ENCODE data around the gene SHROOM1. TPM values are rescaled to one million over a fixed set of nuclear protein-coding genes. Genes with fewer than 3 reads are reported as not detected.

SHROOM1 gene
- total RNA-seq, 4 donors from 2014 or later = 7.0 to 17.0 (median 9.1) TPM

DNA sequence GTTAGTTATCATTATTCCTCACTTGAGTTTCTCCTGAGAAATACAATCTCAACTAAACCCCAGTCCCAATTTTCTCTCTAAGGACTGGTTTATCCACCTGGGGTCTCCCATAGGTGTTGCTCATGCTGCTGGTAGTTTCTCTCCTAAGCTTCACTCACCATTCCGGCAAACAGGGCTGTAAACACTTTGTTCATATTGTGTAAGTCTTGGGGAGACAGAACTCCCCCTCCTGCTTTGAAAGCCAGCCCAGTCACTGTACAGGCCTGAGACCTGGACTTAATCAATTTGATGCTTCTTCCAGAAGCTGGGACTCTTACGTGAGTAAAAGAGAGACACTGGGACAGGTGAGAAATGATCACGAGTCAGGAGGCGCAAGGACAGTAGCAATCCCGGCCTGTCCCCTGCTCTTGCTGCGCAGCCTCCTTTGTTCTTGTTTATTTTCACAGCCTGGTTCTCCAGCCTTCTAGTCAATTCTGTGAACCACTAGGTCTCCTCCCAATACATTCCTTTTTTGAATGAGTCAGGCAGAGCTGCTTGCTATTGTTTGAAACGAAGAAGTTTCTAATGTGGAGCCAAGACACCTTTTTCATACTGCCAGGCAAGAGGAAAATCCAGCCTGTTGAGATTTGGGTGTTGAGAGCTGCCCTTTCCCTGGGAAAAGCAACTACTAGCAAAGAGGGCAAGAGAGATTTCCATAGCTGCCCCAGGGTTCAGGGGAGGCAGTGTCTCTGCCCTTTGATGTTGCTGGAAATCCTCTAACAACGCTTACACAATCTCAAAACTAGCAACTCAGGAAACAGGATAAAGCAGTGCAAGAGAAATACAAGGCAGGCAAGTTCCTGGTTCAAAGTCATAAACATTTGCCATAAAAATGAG, 9.2 kb upstream of the SHROOM1 start:
- no peak for TF ChIP-seq CTCF (IDR thresholded peaks at IDR 0.05)
- no peak for DNase-seq (ENCODE audit: low spot score)
- ATAC-seq (ENCODE audit: low FRiP score) = peak; percentile 60

GRCh38 chr5:132838516-132839282, 8.3 kb upstream of the SHROOM1 start:
- TF ChIP-seq CTCF (IDR thresholded peaks at IDR 0.05) = no peak
- DNase-seq (ENCODE audit: low spot score) (no peak), ATAC-seq (ENCODE audit: low FRiP score) (no peak)

DNA sequence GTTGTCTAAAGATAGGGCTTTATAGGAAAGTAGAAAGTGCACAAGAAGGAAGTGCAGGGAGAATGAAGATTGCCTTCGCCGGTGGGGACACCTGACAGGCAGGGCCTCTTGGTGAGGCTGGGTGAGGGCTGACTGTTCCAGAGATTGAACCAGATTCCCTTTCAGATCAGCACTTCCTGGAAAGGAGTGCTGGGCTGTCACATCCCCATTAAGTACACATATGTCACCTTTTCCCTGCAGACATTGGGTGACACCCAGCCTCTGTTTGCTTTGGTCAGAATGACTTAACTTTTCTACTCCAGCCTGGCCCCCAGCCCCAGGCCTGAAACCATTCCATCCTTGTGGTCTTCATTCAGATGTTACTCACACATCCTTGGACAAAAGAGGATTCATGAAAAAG, 7.4 kb upstream of the SHROOM1 start:
- no peak for TF ChIP-seq CTCF (IDR thresholded peaks at IDR 0.05)
- ATAC-seq (ENCODE audit: low FRiP score) (no peak), DNase-seq (ENCODE audit: low spot score) (no peak)

- DNase-seq (ENCODE audit: low spot score) (no peak), ATAC-seq (ENCODE audit: low FRiP score) (no peak)
- no peak for TF ChIP-seq CTCF (IDR thresholded peaks at IDR 0.05)
These were observed 6.4 kb upstream of the SHROOM1 start for GRCh38 chr5:132836852-132837251.

DNA sequence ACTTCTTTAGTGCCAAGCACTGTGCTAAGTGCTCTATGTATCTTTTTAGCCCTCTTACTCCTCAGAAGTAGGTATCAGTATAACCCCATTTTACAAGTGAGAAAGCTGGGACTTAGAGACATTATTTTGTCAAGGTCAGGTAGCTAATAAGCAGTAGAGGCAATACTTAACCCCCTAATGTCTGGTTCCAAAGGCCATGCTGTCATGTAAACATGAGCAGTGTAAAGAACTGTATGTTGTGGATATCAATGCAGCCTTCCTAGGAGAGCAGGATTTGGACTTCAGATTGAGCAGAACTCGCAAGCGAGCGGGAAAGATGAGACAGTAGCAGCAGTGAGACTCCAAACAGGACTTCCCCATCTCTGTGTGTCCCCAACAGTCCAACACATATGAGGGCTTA, 3.6 kb upstream of the SHROOM1 start:
- DNase-seq (ENCODE audit: low spot score) = no peak
- no peak for ATAC-seq (ENCODE audit: low FRiP score)
- no peak for TF ChIP-seq CTCF (IDR thresholded peaks at IDR 0.05)

- DNase-seq (ENCODE audit: low spot score) (no peak), ATAC-seq (ENCODE audit: low FRiP score) (no peak)
- TF ChIP-seq CTCF (IDR thresholded peaks at IDR 0.05) = no peak
These were observed 2.2 kb upstream of the SHROOM1 start for GRCh38 chr5:132832612-132833011.
